Measurements from ENCODE around the gene DLL4.

DLL4 gene

DNA sequence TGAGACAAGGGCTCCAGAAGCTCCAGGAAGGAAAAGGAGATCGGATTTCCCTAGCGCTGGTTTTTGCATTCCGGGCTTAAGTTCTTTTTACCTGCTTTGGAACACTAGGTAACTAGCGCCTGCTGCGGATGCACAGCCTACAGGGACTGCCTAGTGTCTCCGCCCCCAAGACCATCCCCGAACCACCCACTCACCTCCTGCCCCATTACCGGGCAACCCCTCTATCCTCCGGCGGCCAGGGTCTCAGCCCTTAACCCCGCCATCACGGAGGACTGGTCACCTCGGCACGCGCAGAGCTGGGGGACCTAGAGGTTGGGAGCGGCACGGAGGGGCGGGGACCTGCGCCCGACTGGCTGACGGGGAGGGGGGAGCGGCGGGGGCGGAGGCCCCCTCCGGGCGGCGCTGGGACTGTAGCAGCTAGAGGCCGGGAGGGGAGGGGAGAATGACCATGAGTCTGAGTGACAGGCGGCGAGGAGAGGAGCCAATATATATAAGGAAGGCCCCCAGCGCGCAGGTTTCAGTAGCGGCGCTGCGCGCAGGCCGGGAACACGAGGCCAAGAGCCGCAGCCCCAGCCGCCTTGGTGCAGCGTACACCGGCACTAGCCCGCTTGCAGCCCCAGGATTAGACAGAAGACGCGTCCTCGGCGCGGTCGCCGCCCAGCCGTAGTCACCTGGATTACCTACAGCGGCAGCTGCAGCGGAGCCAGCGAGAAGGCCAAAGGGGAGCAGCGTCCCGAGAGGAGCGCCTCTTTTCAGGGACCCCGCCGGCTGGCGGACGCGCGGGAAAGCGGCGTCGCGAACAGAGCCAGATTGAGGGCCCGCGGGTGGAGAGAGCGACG lies at the start of gene DLL4:
Gene DLL4, plus strand, starts transcription at position 520 of the 839 bp plus-strand sequence. CDS start 329 bp downstream, outside the sequence.
- peak; percentile 94 for DNase-seq

DNA sequence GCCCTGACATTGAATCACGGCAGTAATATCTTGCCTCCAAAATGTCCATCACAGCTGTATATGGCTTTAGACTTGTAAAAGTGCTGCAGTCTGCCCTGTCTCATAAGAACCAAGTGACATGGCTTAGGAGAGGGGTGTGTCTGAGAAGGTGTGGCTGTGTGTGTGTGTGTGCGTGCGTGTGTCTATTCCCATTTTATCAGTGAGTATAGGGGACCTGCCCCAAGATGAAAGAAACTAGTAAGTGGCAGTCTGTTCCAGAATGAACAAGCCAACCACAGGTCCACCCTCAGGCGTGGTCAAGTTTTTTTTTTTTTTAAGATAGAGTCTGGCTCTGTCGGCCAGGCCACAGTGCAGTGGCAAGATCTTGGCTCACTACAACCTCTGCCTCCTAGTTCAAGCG lies 49.5 kb upstream of the DLL4 start:
- no peak for DNase-seq

DNA sequence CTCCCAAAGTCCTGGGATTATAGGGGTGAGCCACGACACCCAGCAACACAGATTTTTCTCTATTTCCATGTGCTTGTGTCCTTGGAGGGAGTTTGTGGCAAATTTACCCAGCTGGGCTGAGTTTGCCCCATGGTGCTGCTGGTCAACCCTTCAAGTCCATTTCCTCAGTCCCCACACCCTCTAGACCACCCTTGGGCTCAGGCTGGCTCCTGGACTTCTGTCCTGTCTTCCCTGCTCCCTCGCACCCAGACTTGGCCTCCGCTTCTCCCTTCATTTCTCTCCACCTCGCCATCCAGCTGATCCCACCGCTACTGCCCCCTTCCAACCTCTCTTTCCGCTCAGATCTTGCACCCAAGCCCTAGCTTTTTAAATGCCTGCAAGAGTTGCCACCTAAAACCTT lies 47.8 kb upstream of the DLL4 start:
- no peak for DNase-seq

DNA sequence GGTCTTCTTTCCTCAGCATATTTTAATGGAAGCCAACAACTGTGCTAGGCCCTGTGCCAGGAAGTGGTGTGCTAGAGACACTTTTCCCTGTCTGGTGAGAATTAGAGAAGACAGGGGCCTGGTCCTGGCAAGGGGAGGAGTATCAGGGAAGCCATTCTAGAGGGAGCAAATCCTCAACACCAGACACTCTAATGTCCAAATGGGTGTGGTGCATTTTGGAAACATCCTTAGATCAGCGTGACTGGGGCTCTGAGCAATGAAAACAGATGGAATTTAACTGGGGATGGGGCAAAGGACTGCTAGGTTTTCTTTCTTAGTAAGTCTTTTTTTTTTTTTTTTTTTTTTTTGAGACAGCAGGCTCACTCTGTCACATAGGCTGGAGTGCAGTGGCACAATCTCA lies 42.6 kb upstream of the DLL4 start:
- DNase-seq, result no peak

DNA sequence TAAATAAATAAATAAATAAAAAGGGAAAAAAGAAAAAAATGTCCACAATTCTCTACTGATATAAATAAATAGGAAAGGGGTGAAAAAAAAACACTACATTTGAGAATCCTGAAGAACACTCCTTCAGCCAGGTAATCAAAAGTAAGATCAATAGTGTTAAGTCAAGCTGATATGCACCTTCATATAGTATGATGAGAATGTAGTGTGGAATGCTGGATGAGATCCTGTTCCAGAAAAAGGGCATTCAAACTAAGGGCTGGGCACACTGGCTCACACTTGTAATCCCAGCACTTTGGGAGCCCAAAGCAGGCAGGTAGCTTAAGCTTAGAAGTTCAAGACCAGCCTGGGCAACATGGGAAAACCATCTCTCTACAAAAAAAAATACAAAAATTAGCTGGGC lies 40.0 kb upstream of the DLL4 start:
- DNase-seq, result no peak

DNA sequence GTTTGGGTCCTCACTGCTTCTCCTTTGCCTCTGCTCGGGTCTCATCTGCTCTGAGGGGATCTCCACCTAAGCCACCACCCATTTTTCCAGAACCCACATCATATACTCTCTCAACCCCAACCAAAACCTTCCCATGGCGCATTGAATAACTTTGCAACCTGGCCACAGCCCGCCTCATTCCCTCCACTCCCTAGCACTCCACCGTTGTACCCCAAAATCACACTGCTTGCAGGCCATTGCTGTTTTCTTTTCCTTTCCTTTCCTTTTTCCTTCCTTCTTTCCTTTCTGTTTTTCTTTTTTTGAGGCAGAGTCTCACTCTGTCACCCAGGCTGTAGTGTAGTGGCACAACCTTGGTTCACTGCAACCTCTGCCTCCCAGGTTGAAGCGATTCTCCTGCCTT lies 38.0 kb upstream of the DLL4 start:
- no peak for DNase-seq

DNA sequence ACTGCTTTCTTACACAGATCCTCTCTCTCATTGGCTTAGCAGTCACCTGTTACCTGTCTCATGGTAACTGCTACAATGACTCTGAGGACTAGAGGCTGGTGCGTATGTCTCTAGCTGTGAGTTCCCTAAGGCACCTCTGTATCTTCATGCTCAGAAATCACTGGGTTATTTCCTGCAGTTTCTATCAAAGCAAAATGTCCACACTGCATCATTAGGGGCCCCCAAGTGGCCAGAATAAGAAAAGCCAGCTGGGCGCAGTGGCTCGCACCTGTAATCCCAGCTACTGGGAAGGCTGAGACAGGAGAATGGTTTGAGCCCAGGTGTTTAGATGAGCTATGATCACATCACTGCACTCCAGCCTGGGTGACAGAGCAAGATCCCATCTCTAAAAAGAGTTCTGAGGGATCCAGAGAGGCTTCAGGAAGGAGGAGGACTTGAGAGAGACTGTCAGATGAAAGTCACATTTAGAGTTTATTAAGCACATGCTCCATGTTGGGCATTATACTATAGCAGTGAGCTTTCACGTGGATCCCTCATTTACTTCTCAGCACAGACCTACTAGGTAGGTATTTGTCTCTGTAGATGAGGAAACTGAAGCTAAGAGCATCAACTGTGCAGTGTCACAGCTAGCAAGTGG lies 37.2 kb upstream of the DLL4 start:
- peak; percentile 64 for DNase-seq

DNA sequence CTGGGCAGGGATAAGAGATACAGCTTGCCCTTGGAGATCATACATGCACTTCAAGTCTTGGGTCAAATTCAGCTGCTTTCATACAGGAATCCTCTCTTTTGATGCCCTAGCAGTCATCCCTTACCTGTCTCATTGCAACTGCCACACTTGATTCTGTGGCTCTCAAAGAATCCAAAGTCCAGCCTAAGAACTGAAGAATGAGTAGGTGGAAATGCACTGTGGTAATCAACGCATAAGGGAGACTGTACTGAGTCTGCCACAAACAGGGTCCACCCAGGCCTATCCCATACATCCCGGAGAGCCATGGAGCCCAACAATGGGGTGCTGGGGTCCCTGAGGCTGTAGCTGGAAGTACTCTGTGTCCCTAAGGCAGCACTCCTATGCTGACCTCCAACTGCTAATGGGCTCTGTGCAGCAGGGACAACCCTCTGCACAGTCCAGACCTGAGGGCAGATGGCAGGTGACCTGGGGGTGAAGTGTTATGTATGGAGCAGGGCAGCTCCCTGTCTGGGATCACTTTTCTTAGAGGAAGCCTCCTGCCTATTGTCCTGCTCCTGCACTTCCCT lies 36.6 kb upstream of the DLL4 start:
- no peak for DNase-seq

DNA sequence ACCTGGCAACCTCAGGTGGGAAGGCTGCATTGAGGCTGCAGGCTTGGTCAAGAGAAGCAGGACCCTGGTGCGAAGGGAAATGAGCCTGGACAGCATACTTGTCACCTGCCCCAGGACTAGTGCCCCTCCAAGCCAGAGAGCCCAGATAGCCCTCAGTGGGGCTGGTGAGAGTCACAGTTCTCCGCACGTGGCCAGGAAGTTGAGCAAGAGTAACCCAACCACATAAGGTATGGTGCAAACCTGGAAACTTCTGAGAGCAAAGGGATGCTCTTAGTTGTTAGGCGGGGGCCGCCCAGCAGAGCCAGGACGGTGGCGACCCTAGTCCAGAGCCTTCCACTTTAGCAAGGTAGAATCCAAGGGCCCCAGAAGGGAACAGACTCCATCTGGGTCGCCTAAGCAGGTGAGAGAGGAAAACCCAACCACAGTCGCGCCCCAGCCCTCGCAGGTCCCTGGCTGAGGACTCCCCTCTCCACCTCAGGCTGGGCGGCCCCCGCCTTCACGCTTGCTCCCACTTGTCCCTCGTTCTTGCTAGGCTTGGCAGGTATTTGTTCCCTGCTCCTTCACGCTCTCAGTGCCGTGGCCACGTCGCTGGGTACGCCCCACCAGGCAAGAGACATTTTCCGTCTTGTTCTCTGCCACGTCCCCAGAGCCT lies 36.0 kb upstream of the DLL4 start:
- DNase-seq, result no peak

DNA sequence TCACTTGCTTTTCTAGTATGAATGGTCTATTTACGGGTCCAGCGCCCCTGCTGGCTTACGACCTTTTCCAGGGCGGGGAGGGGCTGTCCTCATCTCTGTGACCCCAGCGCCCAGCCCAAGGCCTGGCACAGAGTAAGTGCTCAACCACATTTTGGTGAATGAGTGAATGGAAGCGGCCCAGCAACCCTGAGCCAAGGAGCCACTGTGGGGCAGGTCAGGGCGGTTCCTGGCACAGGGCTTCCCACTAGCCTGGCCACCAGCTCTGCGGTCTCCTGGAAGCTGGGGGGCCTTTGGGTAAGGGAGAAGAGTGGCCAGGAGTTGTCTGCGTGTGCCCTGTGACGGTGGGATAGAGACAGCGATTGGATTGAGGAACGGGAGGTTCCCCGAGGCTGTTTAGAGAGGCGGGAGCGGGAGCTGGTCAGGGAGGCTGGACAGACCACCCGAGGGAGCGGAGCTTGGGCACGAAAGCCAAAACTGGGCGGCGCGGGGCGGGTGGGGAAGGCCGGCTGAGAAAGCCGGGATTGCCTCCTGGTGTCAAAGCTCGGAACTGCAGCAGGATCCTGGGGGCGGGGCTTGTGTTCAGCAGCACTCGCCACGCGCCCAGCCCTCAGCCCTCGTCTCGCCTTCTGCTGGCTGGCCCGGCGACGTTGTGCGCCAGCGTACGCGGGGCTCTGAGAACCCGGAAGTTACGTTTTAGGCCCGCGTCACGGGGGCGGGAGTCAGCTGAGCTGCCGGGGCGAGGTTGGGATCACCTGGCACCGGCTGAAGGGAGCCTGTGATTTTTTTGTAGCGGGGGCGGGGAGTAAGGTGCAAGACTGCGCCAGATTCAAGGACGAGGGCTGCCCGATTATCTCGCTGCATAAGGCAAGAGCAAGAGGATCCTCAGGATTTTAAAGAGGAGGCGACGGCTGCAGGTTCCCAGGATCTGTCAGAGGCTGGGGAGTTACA lies 35.1 kb upstream of the DLL4 start, which contains the start of gene VPS18:
Gene VPS18, plus strand, starts transcription at position 718 of the 948 bp plus-strand sequence. CDS start 319 bp downstream, outside the sequence.
- DNase-seq, result peak; percentile 94

DNA sequence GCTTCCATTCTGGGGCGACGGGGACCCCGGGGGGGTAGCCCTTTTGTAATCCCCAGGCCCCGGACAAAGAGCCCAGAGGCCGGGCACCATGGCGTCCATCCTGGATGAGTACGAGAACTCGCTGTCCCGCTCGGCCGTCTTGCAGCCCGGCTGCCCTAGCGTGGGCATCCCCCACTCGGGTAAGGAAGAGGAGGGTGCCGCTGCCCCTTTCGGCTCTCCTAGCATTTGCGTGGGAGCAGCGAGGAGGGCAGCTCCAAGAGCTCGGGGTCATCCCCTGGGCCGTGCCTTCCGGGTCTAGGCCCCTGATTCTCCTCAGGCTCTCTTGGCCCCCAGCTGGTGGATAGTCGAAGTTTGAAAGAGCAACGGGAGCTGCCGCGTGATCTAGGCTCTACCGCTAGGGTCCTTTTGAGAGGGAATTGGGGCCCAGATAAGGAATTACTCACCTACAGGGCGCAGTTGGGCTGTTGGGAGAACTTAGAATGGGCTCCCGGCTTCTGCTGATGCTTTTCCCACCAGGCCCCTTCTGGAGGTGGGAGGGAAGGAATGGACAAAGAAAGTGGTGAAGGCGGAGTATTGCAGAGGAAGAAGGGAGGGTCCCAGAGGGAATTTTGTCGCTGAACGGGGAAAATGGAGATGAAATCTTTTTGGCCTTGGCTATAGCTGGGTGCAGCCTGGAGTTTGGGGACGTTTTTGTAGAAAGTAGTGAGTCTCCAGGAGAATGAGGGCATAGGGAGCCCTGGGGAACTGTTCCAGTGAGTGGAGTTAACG lies 34.3 kb upstream of the DLL4 start:
- peak; percentile 43 for DNase-seq

DNA sequence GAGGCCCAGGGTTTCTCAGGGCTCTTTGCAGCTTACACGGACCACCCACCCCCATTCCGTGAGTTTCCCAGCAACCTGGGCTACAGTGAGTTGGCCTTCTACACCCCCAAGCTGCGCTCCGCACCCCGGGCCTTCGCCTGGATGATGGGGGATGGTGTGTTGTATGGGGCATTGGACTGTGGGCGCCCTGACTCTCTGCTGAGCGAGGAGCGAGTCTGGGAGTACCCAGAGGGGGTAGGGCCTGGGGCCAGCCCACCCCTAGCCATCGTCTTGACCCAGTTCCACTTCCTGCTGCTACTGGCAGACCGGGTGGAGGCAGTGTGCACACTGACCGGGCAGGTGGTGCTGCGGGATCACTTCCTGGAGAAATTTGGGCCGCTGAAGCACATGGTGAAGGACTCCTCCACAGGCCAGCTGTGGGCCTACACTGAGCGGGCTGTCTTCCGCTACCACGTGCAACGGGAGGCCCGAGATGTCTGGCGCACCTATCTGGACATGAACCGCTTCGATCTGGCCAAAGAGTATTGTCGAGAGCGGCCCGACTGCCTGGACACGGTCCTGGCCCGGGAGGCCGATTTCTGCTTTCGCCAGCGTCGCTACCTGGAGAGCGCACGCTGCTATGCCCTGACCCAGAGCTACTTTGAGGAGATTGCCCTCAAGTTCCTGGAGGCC lies 29.5 kb upstream of the DLL4 start:
- DNase-seq, result no peak

DNA sequence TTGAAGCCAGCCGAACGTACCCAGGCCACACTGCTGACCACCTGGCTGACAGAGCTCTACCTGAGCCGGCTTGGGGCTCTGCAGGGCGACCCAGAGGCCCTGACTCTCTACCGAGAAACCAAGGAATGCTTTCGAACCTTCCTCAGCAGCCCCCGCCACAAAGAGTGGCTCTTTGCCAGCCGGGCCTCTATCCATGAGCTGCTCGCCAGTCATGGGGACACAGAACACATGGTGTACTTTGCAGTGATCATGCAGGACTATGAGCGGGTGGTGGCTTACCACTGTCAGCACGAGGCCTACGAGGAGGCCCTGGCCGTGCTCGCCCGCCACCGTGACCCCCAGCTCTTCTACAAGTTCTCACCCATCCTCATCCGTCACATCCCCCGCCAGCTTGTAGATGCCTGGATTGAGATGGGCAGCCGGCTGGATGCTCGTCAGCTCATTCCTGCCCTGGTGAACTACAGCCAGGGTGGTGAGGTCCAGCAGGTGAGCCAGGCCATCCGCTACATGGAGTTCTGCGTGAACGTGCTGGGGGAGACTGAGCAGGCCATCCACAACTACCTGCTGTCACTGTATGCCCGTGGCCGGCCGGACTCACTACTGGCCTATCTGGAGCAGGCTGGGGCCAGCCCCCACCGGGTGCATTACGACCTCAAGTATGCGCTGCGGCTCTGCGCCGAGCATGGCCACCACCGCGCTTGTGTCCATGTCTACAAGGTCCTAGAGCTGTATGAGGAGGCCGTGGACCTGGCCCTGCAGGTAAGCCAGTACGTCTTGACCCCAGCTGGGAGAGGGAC lies 28.7 kb upstream of the DLL4 start:
- DNase-seq, result no peak

DNA sequence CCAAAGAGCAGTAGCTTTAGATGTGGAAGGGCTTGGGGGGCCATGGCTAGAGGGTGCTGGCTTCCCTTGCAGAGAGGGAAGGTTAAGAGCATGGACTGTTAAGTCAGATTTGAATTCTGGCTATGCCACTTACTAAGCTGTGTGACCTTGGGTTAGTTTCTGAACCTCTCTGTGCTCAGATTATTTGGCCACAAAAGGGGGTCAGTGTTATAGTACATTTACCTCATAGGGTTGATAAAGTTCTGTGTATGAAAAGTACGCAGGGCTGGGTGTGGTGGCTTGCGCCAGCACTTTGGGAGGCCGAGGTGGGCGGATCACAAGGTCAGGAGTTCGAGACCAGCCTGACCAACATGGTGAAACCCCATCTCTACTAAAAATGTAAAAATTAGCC lies 28.1 kb upstream of the DLL4 start:
- DNase-seq, result no peak

DNA sequence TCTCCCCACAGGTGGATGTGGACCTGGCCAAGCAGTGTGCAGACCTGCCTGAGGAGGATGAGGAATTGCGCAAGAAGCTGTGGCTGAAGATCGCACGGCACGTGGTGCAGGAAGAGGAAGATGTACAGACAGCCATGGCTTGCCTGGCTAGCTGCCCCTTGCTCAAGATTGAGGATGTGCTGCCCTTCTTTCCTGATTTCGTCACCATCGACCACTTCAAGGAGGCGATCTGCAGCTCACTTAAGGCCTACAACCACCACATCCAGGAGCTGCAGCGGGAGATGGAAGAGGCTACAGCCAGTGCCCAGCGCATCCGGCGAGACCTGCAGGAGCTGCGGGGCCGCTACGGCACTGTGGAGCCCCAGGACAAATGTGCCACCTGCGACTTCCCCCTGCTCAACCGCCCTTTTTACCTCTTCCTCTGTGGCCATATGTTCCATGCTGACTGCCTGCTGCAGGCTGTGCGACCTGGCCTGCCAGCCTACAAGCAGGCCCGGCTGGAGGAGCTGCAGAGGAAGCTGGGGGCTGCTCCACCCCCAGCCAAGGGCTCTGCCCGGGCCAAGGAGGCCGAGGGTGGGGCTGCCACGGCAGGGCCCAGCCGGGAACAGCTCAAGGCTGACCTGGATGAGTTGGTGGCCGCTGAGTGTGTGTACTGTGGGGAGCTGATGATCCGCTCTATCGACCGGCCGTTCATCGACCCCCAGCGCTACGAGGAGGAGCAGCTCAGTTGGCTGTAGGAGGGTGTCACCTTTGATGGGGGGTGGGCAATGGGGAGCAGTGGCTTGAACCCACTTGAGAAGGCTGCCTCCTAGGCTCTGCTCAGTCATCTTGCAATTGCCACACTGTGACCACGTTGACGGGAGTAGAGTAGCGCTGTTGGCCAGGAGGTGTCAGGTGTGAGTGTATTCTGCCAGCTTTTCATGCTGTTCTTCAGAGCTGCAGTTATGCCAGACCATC lies 26.3 kb upstream of the DLL4 start:
- no peak for DNase-seq

DNA sequence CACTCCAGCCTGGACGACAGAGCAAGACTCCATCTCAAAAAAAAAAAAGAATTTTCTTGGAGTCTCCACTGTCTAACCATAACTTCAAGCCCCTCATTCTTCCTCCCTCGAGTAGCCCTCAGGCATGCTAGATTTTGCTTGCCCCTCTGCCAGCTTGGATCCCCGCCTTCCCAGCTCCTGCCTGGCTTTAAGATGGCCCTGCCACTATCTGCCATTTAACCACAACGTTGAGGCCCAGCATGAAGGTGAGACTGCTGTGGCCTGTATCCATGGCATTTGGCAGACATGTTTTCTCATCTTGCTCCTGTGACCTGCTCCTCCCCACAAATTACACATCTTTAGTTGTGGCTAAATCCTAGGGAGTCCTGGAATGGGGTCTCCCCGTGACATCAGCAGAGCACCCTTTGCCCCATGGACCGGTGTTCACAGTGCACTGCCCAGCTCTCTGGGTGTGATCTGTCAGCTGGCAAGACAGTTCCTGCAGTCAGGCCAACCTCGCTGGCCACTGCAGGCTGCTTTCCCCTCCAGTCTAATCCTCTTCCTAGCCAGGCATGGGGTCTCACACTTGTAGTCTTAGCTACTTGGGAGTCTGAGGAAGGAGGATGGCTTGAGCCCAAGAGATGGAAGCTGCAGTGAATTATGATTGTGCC lies 24.5 kb upstream of the DLL4 start:
- no peak for DNase-seq

DNA sequence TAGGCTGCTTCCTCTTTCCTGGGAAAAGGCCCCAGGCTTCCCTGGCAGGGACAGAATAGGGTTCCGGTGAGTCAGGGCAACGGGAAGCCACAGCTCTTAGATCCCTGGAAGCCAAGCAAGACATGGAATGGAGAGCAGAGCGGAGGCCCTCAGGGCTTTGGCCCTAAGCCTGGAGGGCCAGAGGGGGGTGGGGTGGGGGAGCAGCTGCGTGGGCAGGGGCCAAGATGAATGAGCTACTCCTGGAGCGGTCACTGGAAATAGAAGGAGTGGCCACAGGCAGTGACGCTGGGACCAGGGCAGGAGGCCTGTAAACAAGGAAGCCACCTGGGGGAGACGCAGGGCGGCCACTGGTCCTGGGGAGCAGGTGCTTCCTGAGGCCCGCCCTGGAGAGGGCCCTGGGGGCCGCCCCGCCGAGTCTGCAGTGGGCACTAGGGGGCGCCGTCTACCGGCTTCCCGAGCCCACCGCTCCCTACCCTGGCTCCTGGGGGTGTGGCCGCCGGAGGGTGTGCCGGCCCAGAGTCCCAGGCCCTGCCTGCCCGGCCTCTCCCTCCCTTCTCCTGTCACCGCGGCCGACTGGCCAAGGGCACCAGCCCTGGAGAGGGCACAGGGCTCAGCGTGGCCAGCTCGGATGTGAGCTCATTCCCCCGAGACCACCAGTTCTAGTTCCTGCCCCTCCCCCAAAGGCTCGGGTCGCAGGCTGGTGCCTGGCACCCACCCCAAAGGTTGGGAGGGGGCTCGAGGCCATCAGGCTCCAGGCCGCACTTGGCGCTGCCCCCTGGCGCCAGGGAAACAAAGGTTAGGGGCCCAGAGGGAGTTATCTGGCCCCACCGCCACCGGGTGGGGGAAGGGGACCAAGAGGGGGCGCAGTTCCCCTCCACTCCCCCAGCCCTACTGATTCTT lies 22.8 kb upstream of the DLL4 start:
- peak; percentile 97 for DNase-seq
